SK-N-SH (cell line): ENCODE data around the gene CHCHD6. TPM values are rescaled to one million over a fixed set of nuclear protein-coding genes. Genes with fewer than 3 reads are reported as not detected.

Experiments used
- CTCF ChIA-PET: fragments of 300-600, 350-600 bp; formaldehyde crosslinking; extraction: SDS; loops from one replicate; lab custom pipeline; 2021; lab: Yijun Ruan, JAX
- POLR2A ChIA-PET: fragments of 350-600 bp; sonication (Branson Sonifier 250); formaldehyde crosslinking; extraction: SDS; loops from one replicate; lab custom pipeline; 2020; ENCODE audit warnings: antibody characterized with exemption, inconsistent platforms; lab: Yijun Ruan, JAX
- DNase-seq: peaks from one replicate; pipeline ENCODE4 v3.0.0; 2012
- H2AFZ ChIP-seq: fragments of 200-600 bp; sonication (generic); 2 replicates; pipeline ENCODE4 v1.8.1; 2016; ENCODE audit warnings: antibody characterized with exemption, mild to moderate bottlenecking, low read depth
- H3F3A ChIP-seq: fragments of 200-600 bp; sonication (generic); replicated peaks from 2 replicates; pipeline ENCODE3; 2016; ENCODE audit warnings: antibody characterized with exemption, mild to moderate bottlenecking; ENCODE audit not compliant: insufficient read depth
- H3K27ac ChIP-seq, 2 experiments: fragments of 200-500 bp in 1 of 2; fragments of 200-600 bp in 1 of 2; sonication (Bioruptor generic) in 1 of 2; sonication (generic), shearing (Covaris generic) in 1 of 2; 2 replicates each; pipeline versions ENCODE4 v1.5.1 to v1.6.1; 2014 to 2016; ENCODE audit warnings: low read depth in 2 of 2, inconsistent platforms in 1 of 2, low read length in 1 of 2, mild to moderate bottlenecking in 1 of 2, mixed read lengths in 1 of 2
- H3K27me3 ChIP-seq: fragments of 200-600 bp; sonication (generic), shearing (Covaris generic); 2 replicates; pipeline ENCODE4 v1.6.1; 2016; ENCODE audit warnings: mixed run types; ENCODE audit not compliant: insufficient read depth
- H3K36me3 ChIP-seq, 2 experiments: fragments of 200-500 bp in 1 of 2; fragments of 200-600 bp in 1 of 2; sonication (Bioruptor generic) in 1 of 2; sonication (generic) in 1 of 2; replicated peaks in 1 of 2; 2 replicates each; pipeline versions ENCODE3 to v1.5.1; 2014 to 2016; ENCODE audit warnings: low read length in 1 of 2, mild to moderate bottlenecking in 1 of 2; ENCODE audit not compliant: insufficient read depth in 2 of 2, control insufficient read depth in 1 of 2
- H3K4me1 ChIP-seq, 2 experiments: fragments of 200-500 bp in 1 of 2; fragments of 200-600 bp in 1 of 2; sonication (Bioruptor generic) in 1 of 2; sonication (generic), shearing (Covaris generic) in 1 of 2; 2 replicates each; pipeline versions ENCODE4 v1.5.1 to v1.6.1; 2014 to 2016; ENCODE audit warnings: low read depth in 1 of 2, low read length in 1 of 2, mixed run types in 1 of 2; ENCODE audit not compliant: insufficient read depth in 2 of 2, control insufficient read depth in 1 of 2
- H3K4me2 ChIP-seq: fragments of 200-600 bp; sonication (generic), shearing (Covaris generic); 2 replicates; pipeline ENCODE4 v1.6.1; 2017; ENCODE audit warnings: mixed run types
- H3K4me3 ChIP-seq, 2 experiments: fragments of 200-500 bp in 1 of 2; fragments of 200-600 bp in 1 of 2; sonication (Bioruptor generic) in 1 of 2; sonication (generic), shearing (Covaris generic) in 1 of 2; 2 replicates each; pipeline versions ENCODE4 v1.5.1 to v1.8.1; 2014 to 2016; ENCODE audit warnings: low read depth in 2 of 2, inconsistent platforms in 1 of 2, low read length in 1 of 2, mild to moderate bottlenecking in 1 of 2, mixed read lengths in 1 of 2, moderate library complexity in 1 of 2
- H3K79me2 ChIP-seq: fragments of 200-600 bp; sonication (generic); 2 replicates; pipeline ENCODE4 v1.8.1; 2017; ENCODE audit warnings: mild to moderate bottlenecking; ENCODE audit not compliant: insufficient read depth
- H3K9ac ChIP-seq: fragments of 200-600 bp; sonication (generic); 2 replicates; pipeline ENCODE4 v1.6.1; 2017; ENCODE audit warnings: mixed run types
- H3K9me2 ChIP-seq: fragments of 200-600 bp; sonication (generic); 2 replicates; pipeline ENCODE4 v1.6.1; 2017; ENCODE audit warnings: mixed run types
- H3K9me3 ChIP-seq: fragments of 200-600 bp; sonication (generic); 2 replicates; pipeline ENCODE4 v1.6.1; 2017; ENCODE audit warnings: mixed run types, mild to moderate bottlenecking, moderate library complexity
- H4K20me1 ChIP-seq: fragments of 200-600 bp; sonication (generic); 2 replicates; pipeline ENCODE4 v1.6.1; 2017; ENCODE audit warnings: mild to moderate bottlenecking, mixed run types; ENCODE audit not compliant: insufficient read depth
- CHD2 ChIP-seq: fragments of 150-350 bp; IDR thresholded peaks from 2 replicates; pipeline ENCODE4 v1.6.1; 2018; ENCODE audit warnings: low read length; ENCODE audit not compliant: partially characterized antibody
- EP300 ChIP-seq, 2 experiments: IDR thresholded peaks; 2 replicates each; pipeline versions ENCODE4 v1.4.0 to v1.6.1; 2012; ENCODE audit warnings: borderline replicate concordance in 1 of 2, low read depth in 1 of 2, low read length in 1 of 2
- EZH2phosphoT487 ChIP-seq: fragments of 200-600 bp; sonication (generic); IDR thresholded peaks from 2 replicates; pipeline ENCODE4 v1.6.1; 2017; ENCODE audit warnings: low read depth, mixed run types, mild to moderate bottlenecking, antibody characterized with exemption, moderate library complexity, borderline replicate concordance
- FOSL2 ChIP-seq: IDR thresholded peaks from 2 replicates; pipeline ENCODE4 v1.4.0; 2012; ENCODE audit warnings: low read depth, mild to moderate bottlenecking, moderate library complexity, borderline replicate concordance
- JUND ChIP-seq: IDR thresholded peaks from 2 replicates; pipeline ENCODE4 v1.4.0; 2012
- RAD21 ChIP-seq: IDR thresholded peaks from 2 replicates; pipeline ENCODE4 v1.6.1; 2012; ENCODE audit warnings: mild to moderate bottlenecking, low read length
- RCOR1 ChIP-seq: fragments of 150-350 bp; IDR thresholded peaks from 2 replicates; pipeline ENCODE4 v1.6.1; 2017; ENCODE audit warnings: antibody characterized with exemption, low read length
- REST ChIP-seq: IDR thresholded peaks from 2 replicates; pipeline ENCODE4 v1.6.1; 2012; ENCODE audit warnings: mild to moderate bottlenecking, low read depth, low read length, moderate library complexity
- RFX5 ChIP-seq: IDR thresholded peaks from 2 replicates; pipeline ENCODE4 v1.6.1; 2012; ENCODE audit warnings: mild to moderate bottlenecking, improper control_type of control experiment, low read length
- TAF1 ChIP-seq: IDR thresholded peaks from 2 replicates; pipeline ENCODE4 v1.6.1; 2012; ENCODE audit warnings: low read depth, mild to moderate bottlenecking, low read length, moderate library complexity, borderline replicate concordance
- TCF12 ChIP-seq: IDR thresholded peaks from 2 replicates; pipeline ENCODE4 v1.4.0; 2012
- TEAD4 ChIP-seq: IDR thresholded peaks from 2 replicates; pipeline ENCODE4 v1.4.0; 2012; ENCODE audit warnings: mild to moderate bottlenecking, borderline replicate concordance; ENCODE audit not compliant: insufficient read depth
- USF2 ChIP-seq: fragments of 150-350 bp; IDR thresholded peaks from 2 replicates; pipeline ENCODE4 v1.6.1; 2017; ENCODE audit warnings: antibody characterized with exemption, low read length, low read depth, borderline replicate concordance
- WGBS: methylation state at CpG from one replicate; pipeline ENCODE4 v1.1.6; 2017; ENCODE audit warnings: low lambda C conversion rate; 5-methylcytosine and 5-hydroxymethylcytosine counted together
- polyA plus RNA-seq, 3 experiments: library from polyadenylated mRNA; depleted of rRNA; stranded (reverse); fragments of >200 nt; gene quantifications; 2 replicates each; pipeline ENCODE4 v1.2.3, GENCODE V29; 2012
- TF ChIP-seq, protein P1 (sequence below): IDR thresholded peaks from 2 replicates; pipeline ENCODE4 v1.4.0; 2012; ENCODE audit warnings: low read depth

Gene CHCHD6
- polyA plus RNA-seq, 1 of the 3 experiments (the other 2 are of a cell fraction), result 42.5 TPM

GRCh38 chr3:126750756-126751121, 46.7 kb downstream of the CHCHD6 start:
- Histone ChIP-seq H3K79me2 (no peaks in the 10 kb centered on the region), H3K4me1 (peaks cover 0 to 67% of the 10 kb centered on the region in 2 experiments; a peak in 1 of 4 replicates), H2AFZ (no peak overlapping the region), H3K27ac (no peak overlapping the region), H3K27me3 (no peaks in the 10 kb centered on the region), H3K9me2 (no peaks in the 10 kb centered on the region), H3K4me2 (no peak overlapping the region), H3K36me3 (no peaks in the 10 kb centered on the region), H3K4me3 (no peak overlapping the region), H3K9ac (no peak overlapping the region), H4K20me1 (no peaks in the 10 kb centered on the region), H3F3A (no peaks in the 10 kb centered on the region), H3K9me3 (no peaks in the 10 kb centered on the region)
- no peak for DNase-seq
- WGBS, result 87% methylated on average over 3 of the region's 4 CpGs
- POLR2A ChIA-PET, result no interaction called here
- TF ChIP-seq, protein P1, sequence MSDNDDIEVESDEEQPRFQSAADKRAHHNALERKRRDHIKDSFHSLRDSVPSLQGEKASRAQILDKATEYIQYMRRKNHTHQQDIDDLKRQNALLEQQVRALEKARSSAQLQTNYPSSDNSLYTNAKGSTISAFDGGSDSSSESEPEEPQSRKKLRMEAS, result no peak
- TF ChIP-seq RFX5, result no peak
- no peak for TF ChIP-seq CHD2
- no peak for TF ChIP-seq TEAD4
- no peak for TF ChIP-seq TCF12
- TF ChIP-seq USF2, result no peak
- TF ChIP-seq TAF1, result no peak
- TF ChIP-seq REST, result no peak
- no peak for TF ChIP-seq EZH2phosphoT487
- no peak for TF ChIP-seq RCOR1
- TF ChIP-seq JUND, result no peak
- TF ChIP-seq RAD21, result no peak
- no peak for TF ChIP-seq EP300 (IDR thresholded peaks at IDR 0.05; ENCODE audit: borderline replicate concordance in 1 of 2, low read depth in 1 of 2, low read length in 1 of 2)
- TF ChIP-seq FOSL2, result no peak
- CTCF ChIA-PET, result interaction anchor here (1.0 to 18.0 kb wide), 12 partner anchors 12 to 796 kb away, joined by 3 to 172 read pairs (median 11); partner anchors contain the start of gene PLXNA1
